Astrocyte (in vitro differentiated cells and primary cell): ENCODE data around the gene PPIG. TPM values are rescaled to one million over a fixed set of nuclear protein-coding genes. Genes with fewer than 3 reads are reported as not detected.

ENCODE experiments used
- DNase-seq: peaks from one replicate; pipeline ENCODE4 v3.0.0-alpha.2; 2010; ENCODE audit warnings: low read depth
- FAIRE-seq: peaks from 2 replicates; lab custom pipeline; 2011; peaks lifted over from hg19 to GRCh38; lab: Jason Lieb, UNC
- H2AFZ ChIP-seq: 2 replicates; pipeline ENCODE4 v1.6.0; 2012; ENCODE audit warnings: low read depth, low read length, inconsistent platforms
- H3K27ac ChIP-seq: 2 replicates; pipeline ENCODE4 v1.5.1; 2011; ENCODE audit warnings: low read depth, low read length, inconsistent platforms
- H3K27me3 ChIP-seq: 2 replicates; pipeline ENCODE4 v1.6.0; 2011; ENCODE audit warnings: low read length, inconsistent platforms; ENCODE audit not compliant: insufficient read depth
- H3K36me3 ChIP-seq: 2 replicates; pipeline ENCODE4 v1.5.1; 2011; ENCODE audit warnings: low read length, inconsistent platforms; ENCODE audit not compliant: insufficient read depth
- H3K4me1 ChIP-seq: 2 replicates; pipeline ENCODE4 v1.5.1; 2011; ENCODE audit warnings: low read length, inconsistent platforms; ENCODE audit not compliant: insufficient read depth
- H3K4me2 ChIP-seq: 2 replicates; pipeline ENCODE4 v1.6.0; 2012; ENCODE audit warnings: low read length, inconsistent platforms
- H3K4me3 ChIP-seq: 2 replicates; pipeline ENCODE4 v1.5.1; 2011; ENCODE audit warnings: low read depth, mild to moderate bottlenecking, low read length, inconsistent platforms; ENCODE audit not compliant: insufficient read depth
- H3K79me2 ChIP-seq: 2 replicates; pipeline ENCODE4 v1.6.0; 2012; ENCODE audit warnings: mild to moderate bottlenecking, low read length, inconsistent platforms; ENCODE audit not compliant: insufficient read depth
- H3K9ac ChIP-seq: 2 replicates; pipeline ENCODE4 v1.6.0; 2012; ENCODE audit warnings: mild to moderate bottlenecking, low read length, inconsistent platforms
- H3K9me3 ChIP-seq: 2 replicates; pipeline ENCODE4 v1.5.1; 2012; ENCODE audit warnings: low read depth, mild to moderate bottlenecking, low read length, inconsistent platforms; ENCODE audit not compliant: insufficient read depth
- H4K20me1 ChIP-seq: 2 replicates; pipeline ENCODE4 v1.6.0; 2012; ENCODE audit warnings: low read length, inconsistent platforms; ENCODE audit not compliant: insufficient read depth
- H3K27ac Mint-ChIP-seq: one replicate; pipeline ENCODE4 v1.8.0; 2021; ENCODE audit warnings: mild to moderate bottlenecking, mixed read lengths; ENCODE audit not compliant: unreplicated experiment
- H3K27me3 Mint-ChIP-seq: one replicate; pipeline ENCODE4 v1.8.0; 2021; ENCODE audit warnings: low read depth, mixed read lengths; ENCODE audit not compliant: unreplicated experiment
- H3K36me3 Mint-ChIP-seq: one replicate; pipeline ENCODE4 v1.8.0; 2021; ENCODE audit warnings: low read depth, mixed read lengths; ENCODE audit not compliant: unreplicated experiment
- H3K4me1 Mint-ChIP-seq: one replicate; pipeline ENCODE4 v1.8.0; 2021; ENCODE audit warnings: low read depth, mixed read lengths; ENCODE audit not compliant: unreplicated experiment
- H3K4me3 Mint-ChIP-seq: one replicate; pipeline ENCODE4 v1.8.0; 2021; ENCODE audit warnings: mild to moderate bottlenecking, moderate library complexity, mixed read lengths; ENCODE audit not compliant: unreplicated experiment
- H3K9me3 Mint-ChIP-seq: one replicate; pipeline ENCODE4 v1.8.0; 2021; ENCODE audit warnings: mild to moderate bottlenecking, mixed read lengths; ENCODE audit not compliant: unreplicated experiment
- CTCF ChIP-seq: IDR thresholded peaks from 2 replicates; pipeline ENCODE4 v1.5.1; 2011; ENCODE audit warnings: low read depth, mild to moderate bottlenecking, inconsistent platforms, low read length, moderate library complexity; ENCODE audit not compliant: insufficient read depth
- EZH2 ChIP-seq: IDR thresholded peaks from 2 replicates; pipeline ENCODE4 v1.6.1; 2012; ENCODE audit warnings: mild to moderate bottlenecking, low read length, inconsistent platforms; ENCODE audit not compliant: insufficient read depth
- total RNA-seq: library from RNA; stranded (reverse); gene quantifications from 2 replicates; pipeline ENCODE4 v1.2.1, GENCODE V29; 2021

PPIG gene
- total RNA-seq, 1 donor from 2014 or later: 40.2 TPM

- no peaks in the 10 kb centered on the region for H3K79me2 ChIP-seq
- peak; percentile 56 for DNase-seq
- Mint-ChIP-seq H3K27me3 (no peaks in the 10 kb centered on the region), H3K9me3 (no peaks in the 10 kb centered on the region), H3K4me3 (no peak overlapping the region), H3K36me3 (no peaks in the 10 kb centered on the region), H3K27ac (no peak overlapping the region), H3K4me1 (no peaks in the 10 kb centered on the region)
- TF ChIP-seq CTCF (no peak), EZH2 (no peak)
- H3K4me1 ChIP-seq: no peaks in the 10 kb centered on the region
- no peak overlapping the region for H2AFZ ChIP-seq
- H3K27me3 ChIP-seq: no peaks in the 10 kb centered on the region
- no peak for FAIRE-seq
- no peaks in the 10 kb centered on the region for H3K36me3 ChIP-seq
- H3K4me2 ChIP-seq: no peak overlapping the region
- H3K27ac ChIP-seq: no peak overlapping the region
- no peaks in the 10 kb centered on the region for H4K20me1 ChIP-seq
- no peaks in the 10 kb centered on the region for H3K9me3 ChIP-seq
- H3K9ac ChIP-seq: no peak overlapping the region
- no peak overlapping the region for H3K4me3 ChIP-seq
These were observed 86.1 kb downstream of the PPIG start for GRCh38 chr2:169670215-169670651.

DNA sequence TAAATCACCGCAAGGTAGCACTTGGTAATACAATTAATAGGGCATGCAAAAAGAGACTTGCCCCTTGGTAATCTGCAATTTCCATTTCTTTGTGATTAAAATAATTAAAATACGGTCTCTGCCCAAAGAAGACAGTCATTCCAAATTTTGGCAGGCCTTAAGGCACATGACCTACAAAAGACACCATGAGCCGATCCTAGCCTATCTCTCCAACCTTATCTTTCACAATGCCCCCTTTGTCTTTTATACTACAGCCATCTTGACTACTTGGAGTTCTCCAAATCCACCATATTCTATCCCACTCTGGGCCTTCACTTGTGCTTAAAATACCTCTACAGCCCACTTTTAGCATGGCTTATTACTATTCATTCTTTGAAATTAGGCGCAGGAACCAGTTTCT, 86.8 kb downstream of the PPIG start:
- no peaks in the 10 kb centered on the region for H3K36me3 ChIP-seq
- H3K27ac ChIP-seq: no peak overlapping the region
- no peaks in the 10 kb centered on the region for H3K9me3 ChIP-seq
- H3K27ac Mint-ChIP-seq: no peak overlapping the region
- H3K4me3 ChIP-seq: no peak overlapping the region
- no peaks in the 10 kb centered on the region for H3K36me3 Mint-ChIP-seq
- H4K20me1 ChIP-seq: no peaks in the 10 kb centered on the region
- H2AFZ ChIP-seq: no peak overlapping the region
- H3K4me3 Mint-ChIP-seq: no peak overlapping the region
- H3K4me1 ChIP-seq: no peaks in the 10 kb centered on the region
- no peaks in the 10 kb centered on the region for H3K27me3 ChIP-seq
- no peaks in the 10 kb centered on the region for H3K9me3 Mint-ChIP-seq
- FAIRE-seq (no peak), DNase-seq (no peak)
- H3K27me3 Mint-ChIP-seq: no peaks in the 10 kb centered on the region
- no peaks in the 10 kb centered on the region for H3K79me2 ChIP-seq
- no peaks in the 10 kb centered on the region for H3K4me1 Mint-ChIP-seq
- TF ChIP-seq CTCF (no peak), EZH2 (no peak)
- no peak overlapping the region for H3K9ac ChIP-seq
- H3K4me2 ChIP-seq: no peak overlapping the region

DNA sequence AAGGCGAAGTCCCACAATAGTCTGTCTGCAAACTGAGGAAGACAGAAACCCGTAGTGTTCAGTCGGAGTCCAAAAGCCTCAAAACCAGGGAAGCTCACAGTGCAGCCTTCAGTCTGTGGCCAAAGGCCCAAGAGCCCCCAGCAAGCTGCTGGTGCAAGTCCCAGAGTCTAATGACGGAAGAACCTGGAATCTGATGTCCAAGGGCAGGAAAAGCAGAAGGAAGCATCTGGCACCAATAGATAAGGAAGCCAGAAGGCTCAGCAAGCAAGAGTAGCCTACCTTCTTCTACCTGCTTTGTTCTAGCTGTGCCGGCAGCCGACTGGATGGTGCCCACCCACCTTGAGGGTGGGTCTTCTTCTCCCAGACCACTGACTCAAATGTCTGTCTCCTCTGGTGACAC, 88.3 kb downstream of the PPIG start:
- H3K4me1 ChIP-seq: no peaks in the 10 kb centered on the region
- Mint-ChIP-seq H3K27ac (no peak overlapping the region), H3K9me3 (no peaks in the 10 kb centered on the region), H3K36me3 (no peaks in the 10 kb centered on the region), H3K4me3 (no peak overlapping the region), H3K27me3 (no peaks in the 10 kb centered on the region), H3K4me1 (no peaks in the 10 kb centered on the region)
- FAIRE-seq: no peak
- no peaks in the 10 kb centered on the region for H3K36me3 ChIP-seq
- no peak overlapping the region for H2AFZ ChIP-seq
- no peaks in the 10 kb centered on the region for H3K9me3 ChIP-seq
- H3K4me2 ChIP-seq: no peak overlapping the region
- H3K27me3 ChIP-seq: no peaks in the 10 kb centered on the region
- no peak overlapping the region for H3K9ac ChIP-seq
- no peak overlapping the region for H3K4me3 ChIP-seq
- no peaks in the 10 kb centered on the region for H4K20me1 ChIP-seq
- H3K79me2 ChIP-seq: no peaks in the 10 kb centered on the region
- TF ChIP-seq CTCF (no peak), EZH2 (no peak)
- no peak overlapping the region for H3K27ac ChIP-seq
- no peak for DNase-seq
